Suppressor macrophage (primary cell): ENCODE data around the gene INS.
"Not testable (repeated sequence)": the region's sequence is repeated elsewhere in the genome, so short reads cannot be mapped to it uniquely, and the experiment has no call there.

ENCODE experiments used
- DNase-seq, 4 experiments: peaks; one replicate each; pipeline ENCODE4 v3.0.0-alpha.2; 2020 to 2022

Gene INS

GRCh38 chr11:2131371-2132236, 29.4 kb downstream of the INS start:
- DNase-seq: no peak

DNA sequence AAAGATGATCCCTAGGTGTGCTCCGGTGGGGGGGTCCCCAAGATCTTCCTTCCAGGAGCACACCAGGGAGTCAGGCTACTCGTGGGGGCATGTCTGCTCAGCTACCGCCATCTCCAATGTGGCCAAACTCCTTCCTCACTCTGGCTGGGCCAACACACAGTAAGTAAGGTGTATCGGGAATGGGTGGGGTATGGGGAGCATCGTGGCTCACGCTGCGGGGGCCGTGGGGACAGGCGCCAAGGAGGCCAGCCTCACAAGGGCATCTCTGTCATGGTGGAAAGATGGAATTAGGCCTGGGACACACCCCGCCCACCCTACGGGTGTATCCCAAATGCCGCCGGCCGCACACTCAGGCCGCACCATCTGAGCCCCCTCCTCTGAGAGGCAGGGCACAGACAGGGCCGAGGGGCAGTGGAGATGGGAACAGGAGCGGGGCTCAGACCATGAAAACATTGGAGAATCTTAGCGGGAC, 30.1 kb downstream of the INS start:
- no peak for DNase-seq

DNA sequence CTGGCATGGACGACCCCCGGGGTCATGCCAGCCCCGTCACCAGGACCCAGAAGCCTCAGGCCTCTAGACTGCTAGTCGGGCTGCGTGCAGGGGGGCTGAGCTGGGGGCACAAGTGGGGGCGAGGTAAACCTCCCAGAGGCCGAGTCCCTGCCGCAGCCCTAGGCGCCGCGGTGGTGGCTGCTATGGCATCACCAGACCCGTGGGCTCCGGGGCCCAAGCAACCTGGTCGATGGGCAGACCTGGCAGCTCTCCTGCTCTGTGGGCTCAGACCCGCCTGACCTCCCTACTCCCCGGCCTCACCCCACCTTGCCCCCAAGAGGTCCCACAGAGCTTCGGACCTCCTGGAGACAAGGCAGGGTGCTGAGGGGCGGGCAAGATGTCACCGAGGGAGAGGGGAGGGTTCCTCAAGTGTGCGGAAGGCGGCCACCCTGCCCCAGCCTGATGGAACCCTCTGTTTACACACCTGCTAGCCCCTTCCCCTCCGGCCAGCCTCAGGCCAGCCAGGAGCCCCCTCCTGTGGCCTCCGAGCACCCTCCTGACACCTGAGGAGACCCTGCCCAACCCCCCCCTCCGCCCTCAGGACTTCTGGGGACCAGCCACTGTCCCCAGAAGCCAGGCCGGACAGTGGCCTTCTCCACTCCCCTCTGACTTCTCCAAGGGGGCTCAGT, 31.2 kb downstream of the INS start:
- DNase-seq: no peak

- no peak for DNase-seq
These were observed 31.7 kb downstream of the INS start for GRCh38 chr11:2129308-2129698.

GRCh38 chr11:2128511-2129307, 32.3 kb downstream of the INS start:
- no peak for DNase-seq

DNA sequence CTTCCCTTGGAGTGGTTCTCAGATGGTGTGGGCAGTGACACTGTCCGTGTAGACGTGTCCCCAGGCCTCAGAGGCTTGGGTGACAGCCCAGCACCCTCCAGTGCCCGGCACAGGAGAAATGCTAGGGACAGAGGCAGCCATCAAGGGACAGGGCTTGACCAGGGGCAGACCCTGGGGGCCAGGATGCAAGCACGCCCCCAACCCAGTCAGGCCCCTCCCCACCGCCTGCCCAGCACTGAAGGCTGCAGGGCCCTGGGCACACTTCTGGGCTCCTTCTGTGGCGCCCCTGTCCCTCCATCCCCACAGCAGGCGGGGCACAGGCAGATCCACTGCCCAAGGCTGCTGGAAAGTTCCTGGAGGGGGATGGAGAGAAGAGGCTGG, 32.9 kb downstream of the INS start:
- DNase-seq: no peak

DNA sequence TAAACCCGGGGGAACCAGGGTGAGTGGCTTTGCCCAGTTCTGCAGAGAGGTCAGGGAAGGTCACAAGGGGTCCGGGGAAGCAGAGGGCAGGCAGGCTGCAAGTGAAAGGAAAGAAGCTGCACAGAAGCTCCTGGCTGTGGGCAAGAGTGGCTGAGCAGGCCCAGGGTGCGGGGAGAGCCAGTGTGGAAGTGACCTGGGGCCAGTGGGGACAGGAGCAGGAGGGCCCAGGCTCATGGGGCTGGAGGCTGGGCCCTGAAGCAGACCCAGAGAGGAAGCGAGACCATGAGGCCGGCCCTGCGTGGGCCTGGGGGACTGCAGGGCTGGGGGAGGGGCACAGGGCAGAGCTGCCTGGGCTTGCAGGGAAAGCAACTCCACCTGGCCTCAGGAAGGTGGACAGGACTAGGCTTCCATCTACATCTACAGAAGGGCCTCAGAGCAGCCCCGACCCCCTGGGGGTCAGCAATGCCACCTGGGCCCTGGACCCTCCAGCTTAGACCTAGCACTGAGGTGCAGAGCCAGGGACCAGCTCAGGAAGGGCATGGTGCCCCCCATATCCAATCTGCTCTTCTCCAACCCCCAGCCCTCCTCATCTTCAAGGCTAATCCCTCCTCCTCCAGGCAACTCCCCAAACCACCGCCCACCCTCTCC, 33.4 kb downstream of the INS start:
- DNase-seq: no peak

DNA sequence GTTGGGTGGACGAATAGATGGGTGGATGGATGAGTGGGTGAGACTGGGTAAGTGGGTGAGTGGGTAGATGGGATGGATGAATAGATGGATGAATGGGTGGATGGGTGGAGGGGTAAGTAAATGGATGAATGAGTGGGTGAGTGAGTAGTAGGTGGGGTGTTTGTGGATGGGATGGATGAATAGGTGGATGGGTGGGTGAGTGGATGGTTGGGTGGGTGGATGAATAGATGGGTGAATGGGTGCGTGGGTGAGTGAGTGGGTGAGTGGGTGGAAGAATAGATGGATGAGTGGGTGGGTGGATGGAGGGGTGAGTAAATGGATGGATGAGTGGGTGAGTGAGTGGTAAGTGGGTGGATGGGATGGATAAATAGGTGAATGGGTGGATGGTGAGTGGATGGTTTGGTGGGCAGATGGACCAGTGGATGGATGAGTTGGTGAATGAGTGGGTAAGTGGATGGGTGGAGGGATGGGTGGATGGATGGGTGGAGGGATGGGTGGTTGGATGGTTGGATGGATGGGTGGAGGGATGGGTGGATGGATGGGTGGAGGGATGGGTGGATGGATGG, 34.4 kb downstream of the INS start:
- no peak for DNase-seq

GRCh38 chr11:2124736-2125484, 36.1 kb downstream of the INS start:
- DNase-seq: not testable (repeated sequence)

DNA sequence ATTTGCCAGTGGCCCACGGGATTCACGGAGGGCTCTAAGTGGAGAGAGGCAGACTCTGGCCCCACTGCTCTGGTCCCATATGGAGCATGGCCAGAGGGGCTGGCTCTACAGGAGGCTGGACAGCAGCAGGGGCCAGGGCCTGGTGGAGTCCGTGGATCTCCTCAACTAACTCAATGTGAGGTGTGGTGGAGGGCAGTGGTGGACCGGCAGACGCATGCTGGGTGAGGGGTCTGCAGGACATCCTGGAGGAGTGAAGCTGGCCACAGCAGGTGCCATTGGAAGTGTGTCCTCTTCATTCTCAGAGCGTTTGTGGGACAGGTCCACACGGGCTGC, 37.4 kb downstream of the INS start:
- no peak for DNase-seq

GRCh38 chr11:2122907-2123627, 37.9 kb downstream of the INS start:
- DNase-seq: no peak

DNA sequence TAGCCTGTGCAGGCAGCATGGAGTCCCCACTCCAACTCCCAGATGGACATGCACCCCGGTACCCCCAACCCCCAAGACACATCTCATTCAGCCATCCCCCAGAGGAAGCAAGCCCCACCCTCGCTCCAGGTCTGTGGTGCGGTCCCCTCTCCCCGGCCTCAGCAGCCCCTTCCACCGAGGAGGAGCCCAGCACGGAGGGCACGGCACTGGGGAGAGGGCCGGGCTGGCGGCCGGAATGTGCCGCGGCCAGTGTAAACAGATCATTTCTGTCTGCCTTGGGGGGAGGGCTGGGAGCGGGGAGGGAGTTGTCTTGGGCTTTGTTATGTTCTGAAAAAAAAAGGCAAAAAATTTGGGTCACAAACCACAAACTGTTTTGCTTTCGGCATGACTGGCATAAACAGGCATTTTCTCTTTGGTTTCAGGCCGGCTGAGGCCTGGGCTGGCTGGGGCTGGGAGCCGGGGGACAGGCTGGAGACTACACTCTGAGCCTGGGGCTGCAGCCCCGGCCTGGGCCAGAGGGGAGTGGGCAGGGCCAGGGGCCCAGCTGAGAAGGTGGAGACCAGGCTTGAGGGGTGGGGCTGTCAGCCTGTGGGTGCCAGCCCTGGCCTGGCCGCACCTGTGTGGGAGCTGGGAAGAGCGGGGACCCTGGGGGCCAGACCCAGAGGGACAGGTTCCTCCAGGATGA, 38.6 kb downstream of the INS start:
- DNase-seq: no peak

GRCh38 chr11:2121227-2122130, 39.5 kb downstream of the INS start:
- DNase-seq: no peak

DNA sequence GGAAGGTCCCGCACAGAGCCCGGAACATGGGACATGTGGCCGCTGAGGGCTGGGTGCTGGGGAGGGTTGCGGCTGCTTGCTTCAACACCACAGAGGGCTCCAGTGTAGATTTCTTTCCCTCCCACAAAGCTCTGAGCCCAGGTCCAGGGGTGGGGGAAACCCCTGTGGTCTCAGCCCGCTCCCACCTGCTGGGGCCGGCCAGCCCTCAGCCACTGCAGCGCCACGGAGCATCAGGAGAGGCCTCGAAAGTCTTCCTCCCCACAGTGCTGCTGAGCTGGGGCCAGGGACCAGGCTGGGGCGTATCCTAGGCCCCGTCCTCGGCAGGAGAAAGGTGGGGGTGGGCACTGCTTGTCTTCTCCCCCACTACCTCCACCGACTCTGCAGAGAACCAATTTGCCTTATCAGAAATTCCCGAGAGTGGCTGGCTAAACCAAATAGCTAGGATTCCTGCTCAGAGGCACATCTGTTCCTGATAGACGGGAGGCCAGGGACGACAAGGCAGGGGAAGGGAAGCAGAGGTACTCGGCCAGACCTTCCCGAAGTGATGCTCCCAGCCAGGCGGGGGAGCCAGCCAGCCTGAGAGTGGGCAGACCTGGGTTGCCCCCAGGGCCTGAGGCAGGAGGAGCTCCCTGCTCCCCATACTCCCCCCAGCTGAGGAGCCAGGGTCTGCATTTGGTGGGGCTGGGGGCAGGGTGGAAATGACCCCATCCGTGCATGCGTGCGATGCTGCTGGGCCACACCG, 40.5 kb downstream of the INS start:
- no peak for DNase-seq

DNA sequence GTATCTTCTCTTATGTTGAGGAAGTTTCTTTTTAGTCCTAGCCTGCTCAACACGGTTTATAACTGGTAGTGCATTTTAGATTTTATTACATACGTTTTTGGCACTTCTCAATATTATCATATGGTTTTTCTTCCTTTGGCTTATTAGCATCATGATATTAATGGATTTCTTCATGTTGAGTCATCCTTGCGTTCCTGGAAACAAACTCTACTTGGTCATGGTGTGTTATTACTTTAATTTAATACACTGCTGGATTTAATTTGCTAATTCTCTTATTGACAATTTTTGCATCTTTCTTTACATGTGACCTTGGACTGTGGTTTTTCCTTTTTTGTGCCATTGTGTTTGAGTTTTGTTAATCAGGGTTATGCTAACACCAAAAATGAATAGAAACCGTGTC, 42.3 kb downstream of the INS start:
- DNase-seq: no peak

GRCh38 chr11:2116680-2117079, 44.3 kb downstream of the INS start:
- DNase-seq: no peak

DNA sequence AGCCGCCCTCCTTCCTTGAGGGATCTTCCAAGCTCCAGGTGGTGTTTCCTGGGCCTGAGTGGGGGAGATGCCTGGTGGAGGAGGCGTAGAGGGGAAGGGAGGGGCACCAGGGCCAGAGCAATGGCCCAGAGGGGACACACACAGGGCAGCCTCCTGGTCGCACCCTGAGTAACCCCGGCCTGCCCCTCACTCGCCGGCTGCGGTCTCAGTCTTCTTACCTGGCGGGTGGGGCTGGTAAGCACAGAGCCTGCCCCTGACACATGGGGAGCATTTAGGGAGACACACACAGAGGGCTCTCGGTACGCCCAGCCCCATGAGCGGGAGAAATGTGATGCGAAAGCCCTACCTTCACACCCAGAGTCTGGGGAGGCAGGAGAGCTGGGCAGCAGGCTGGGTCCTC, 45.7 kb downstream of the INS start:
- no peak for DNase-seq

DNA sequence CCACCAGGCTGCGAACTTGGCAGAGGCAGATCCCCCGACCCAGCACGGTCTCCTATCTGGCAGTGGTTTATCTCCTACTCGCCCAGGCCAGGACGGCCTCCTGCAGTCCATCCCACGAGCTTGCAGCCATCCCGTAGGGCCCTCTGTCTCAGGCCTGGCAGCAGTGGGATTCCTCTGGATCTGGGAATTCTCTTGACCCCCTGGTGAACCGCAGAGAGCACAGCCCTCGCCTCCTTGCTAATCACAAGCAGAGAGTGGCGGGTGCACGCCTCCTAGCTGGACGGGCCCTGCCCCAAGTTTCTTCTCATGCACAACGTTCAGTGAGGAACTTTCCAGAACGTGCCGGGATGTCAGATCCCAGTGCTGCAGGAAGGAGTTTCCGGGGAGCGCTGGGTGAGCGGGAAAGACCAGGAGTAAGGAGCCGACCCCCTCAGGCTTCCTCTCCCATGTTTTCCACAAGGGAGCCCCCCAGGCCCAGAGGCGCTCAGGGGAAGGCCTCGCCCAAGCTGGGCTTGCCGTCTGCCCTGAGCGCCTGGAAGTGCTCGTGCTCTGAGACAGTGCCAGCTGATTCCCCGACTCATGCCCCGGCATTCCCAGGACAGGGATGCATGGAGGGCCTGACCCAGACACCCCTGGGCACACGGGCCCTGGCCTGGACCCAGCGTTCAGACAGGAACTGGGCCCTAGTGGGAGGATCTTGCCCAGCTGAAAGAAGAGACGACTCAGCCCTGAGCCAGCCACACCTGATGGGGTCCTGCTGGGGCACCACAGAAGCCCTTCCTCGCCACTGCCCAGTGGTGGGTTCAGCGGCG, 46.4 kb downstream of the INS start:
- DNase-seq: no peak
